Measurements from ENCODE around the gene NRXN3.

- TF ChIP-seq CTCF (IDR thresholded peaks at IDR 0.05; ENCODE audit: poor library complexity, severe bottlenecking) (no peak), POLR2AphosphoS5 (IDR thresholded peaks at IDR 0.05) (no peak)
These were observed 1387.1 kb downstream of the NRXN3 start for GRCh38 chr14:79557309-79557708.
